BLaER1 treated with 17β-estradiol and CSF1 and Interleukin-3, amounts not matched to agents 10 nM and 100 nM (cell line): ENCODE data around the gene NDST1.

Source experiments
- H3K27ac ChIP-seq, 11 experiments: shearing (Covaris generic); formaldehyde crosslinking; 2 replicates each; pipeline ENCODE4 v1.8.1; 2022
- H3K27me3 ChIP-seq, 11 experiments: shearing (Covaris generic); formaldehyde crosslinking; 2 replicates each; pipeline ENCODE4 v1.8.1; 2022
- H3K36me3 ChIP-seq, 11 experiments: shearing (Covaris generic); formaldehyde crosslinking; 2 replicates each; pipeline ENCODE4 v1.8.1; 2022
- H3K4me1 ChIP-seq, 10 experiments: shearing (Covaris generic); formaldehyde crosslinking; 2 replicates each; pipeline ENCODE4 v1.8.1; 2022
- H3K4me2 ChIP-seq, 11 experiments: shearing (Covaris generic); formaldehyde crosslinking; 2 replicates each; pipeline ENCODE4 v1.8.1; 2022
- H3K4me3 ChIP-seq, 10 experiments: shearing (Covaris generic); formaldehyde crosslinking; 2 replicates each; pipeline ENCODE4 v1.8.1; 2022
- H3K9ac ChIP-seq, 11 experiments: shearing (Covaris generic); formaldehyde crosslinking; 2 replicates each; pipeline ENCODE4 v1.8.1; 2022
- H3K9me3 ChIP-seq, 11 experiments: shearing (Covaris generic); formaldehyde crosslinking; replicated peaks in 1 of 11; 2 replicates each; pipeline ENCODE4 v1.8.1; 2022
- H4K20me1 ChIP-seq, 11 experiments: shearing (Covaris generic); formaldehyde crosslinking; 2 replicates each; pipeline ENCODE4 v1.8.1; 2022
- Cebpa-rat ChIP-seq, 11 experiments: shearing (Covaris generic); IDR thresholded peaks; 2 replicates each; pipeline ENCODE4 v1.8.1; 2022

The NDST1 gene

GRCh38 chr5:150521522-150521817 lies 13.5 kb downstream of the NDST1 start:
- no peak overlapping the region for H3K27ac ChIP-seq
- no peak overlapping the region for H3K4me3 ChIP-seq
- no peaks in the 10 kb centered on the region for H3K9me3 ChIP-seq
- no peaks in the 10 kb centered on the region for H3K27me3 ChIP-seq
- peaks cover 49 to 100% (median 95%) of the 10 kb centered on the region in 11 experiments; a peak in 21 of 22 replicates for H4K20me1 ChIP-seq
- no peak overlapping the region for H3K4me2 ChIP-seq
- H3K4me1 ChIP-seq, result peaks cover 0 to 49% (median 38%) of the 10 kb centered on the region in 10 experiments; a peak in 17 of 20 replicates
- no peak for TF ChIP-seq Cebpa-rat (IDR thresholded peaks at IDR 0.05)
- no peak overlapping the region for H3K9ac ChIP-seq
- H3K36me3 ChIP-seq, result peaks cover 22 to 71% (median 43%) of the 10 kb centered on the region in 11 experiments

GRCh38 chr5:150521939-150522503 lies 14.1 kb downstream of the NDST1 start:
- H3K27ac ChIP-seq, result no peak overlapping the region
- H4K20me1 ChIP-seq, result peaks cover 49 to 100% (median 93%) of the 10 kb centered on the region in 11 experiments; a peak in 21 of 22 replicates
- peaks cover 25 to 77% (median 49%) of the 10 kb centered on the region in 11 experiments for H3K36me3 ChIP-seq
- peak overlapping the region in 6 of 11 experiments; percentile 3 to 54 (median 26); a peak in 9 of 22 replicates for H3K4me2 ChIP-seq
- no peak overlapping the region for H3K4me3 ChIP-seq
- H3K27me3 ChIP-seq, result no peaks in the 10 kb centered on the region
- 0 out of 22 replicates have a peak overlapping the region, but pooled peaks of 1 of the 11 experiments have one; percentile 41 for H3K9ac ChIP-seq
- H3K4me1 ChIP-seq, result peaks cover 0 to 43% (median 35%) of the 10 kb centered on the region in 10 experiments; a peak in 17 of 20 replicates
- H3K9me3 ChIP-seq, result no peaks in the 10 kb centered on the region
- no peak for TF ChIP-seq Cebpa-rat (IDR thresholded peaks at IDR 0.05)

- H3K27ac ChIP-seq, result peak overlapping the region in 2 of 11 experiments; percentile 14 to 25; a peak in 2 of 22 replicates
- no peaks in the 10 kb centered on the region for H3K27me3 ChIP-seq
- no peak for TF ChIP-seq Cebpa-rat (IDR thresholded peaks at IDR 0.05)
- no peaks in the 10 kb centered on the region for H3K9me3 ChIP-seq
- peaks cover 31 to 84% (median 56%) of the 10 kb centered on the region in 11 experiments for H3K36me3 ChIP-seq
- no peak overlapping the region for H3K4me3 ChIP-seq
- peak overlapping the region in 6 of 11 experiments; percentile 3 to 54 (median 26); a peak in 9 of 22 replicates for H3K4me2 ChIP-seq
- peak overlapping the region in 3 of 11 experiments; percentile 27 to 52 (median 41); a peak in 3 of 22 replicates for H3K9ac ChIP-seq
- H4K20me1 ChIP-seq, result peaks cover 47 to 100% (median 93%) of the 10 kb centered on the region in 11 experiments; a peak in 21 of 22 replicates
- peaks cover 0 to 36% (median 27%) of the 10 kb centered on the region in 10 experiments; a peak in 16 of 20 replicates for H3K4me1 ChIP-seq
These were observed 14.8 kb downstream of the NDST1 start for GRCh38 chr5:150522504-150523414.

GRCh38 chr5:150523472-150524350 lies 15.8 kb downstream of the NDST1 start:
- Histone ChIP-seq H4K20me1 (peaks cover 41 to 99% (median 86%) of the 10 kb centered on the region in 11 experiments; a peak in 21 of 22 replicates), H3K36me3 (peaks cover 35 to 87% (median 62%) of the 10 kb centered on the region in 11 experiments), H3K27ac (no peak overlapping the region)

GRCh38 chr5:150525163-150525562 lies 17.2 kb downstream of the NDST1 start:
- Histone ChIP-seq H3K27me3 (no peaks in the 10 kb centered on the region), H3K36me3 (peaks cover 31 to 87% (median 60%) of the 10 kb centered on the region in 11 experiments), H3K4me1 (peaks cover 0 to 22% (median 19%) of the 10 kb centered on the region in 10 experiments; a peak in 15 of 20 replicates), H3K4me3 (no peak overlapping the region), H3K9ac (peak overlapping the region in 2 of 11 experiments; percentile 4 to 15; a peak in 1 of 22 replicates), H3K9me3 (no peaks in the 10 kb centered on the region), H3K4me2 (no peak overlapping the region), H4K20me1 (peaks cover 43 to 96% (median 81%) of the 10 kb centered on the region in 11 experiments; a peak in 21 of 22 replicates), H3K27ac (peak overlapping the region in 1 of 11 experiments; percentile 9; a peak in 1 of 22 replicates)
- TF ChIP-seq Cebpa-rat (IDR thresholded peaks at IDR 0.05), result no peak

More at GRCh38 chr5:150523472-150524350, 15.8 kb downstream of the NDST1 start:
- no peak for TF ChIP-seq Cebpa-rat (IDR thresholded peaks at IDR 0.05)
- Histone ChIP-seq H3K4me1 (peaks cover 0 to 26% (median 20%) of the 10 kb centered on the region in 10 experiments; a peak in 15 of 20 replicates), H3K27me3 (no peaks in the 10 kb centered on the region), H3K9me3 (no peaks in the 10 kb centered on the region), H3K9ac (no peak overlapping the region; a peak in 1 of 22 replicates), H3K4me3 (no peak overlapping the region), H3K4me2 (0 out of 22 replicates have a peak overlapping the region, but pooled peaks of 1 of the 11 experiments have one; percentile 54)

GRCh38 chr5:150525781-150526180 lies 17.9 kb downstream of the NDST1 start:
- Histone ChIP-seq H3K4me1 (peaks cover 0 to 22% (median 19%) of the 10 kb centered on the region in 10 experiments; a peak in 15 of 20 replicates), H3K27me3 (no peaks in the 10 kb centered on the region), H3K4me2 (no peak overlapping the region), H3K4me3 (no peak overlapping the region), H3K9me3 (no peaks in the 10 kb centered on the region), H3K9ac (peak overlapping the region in 1 of 11 experiments; percentile 15; a peak in 1 of 22 replicates), H3K36me3 (peaks cover 29 to 87% (median 59%) of the 10 kb centered on the region in 11 experiments), H4K20me1 (peaks cover 40 to 96% (median 75%) of the 10 kb centered on the region in 11 experiments; a peak in 21 of 22 replicates), H3K27ac (no peak overlapping the region)
- no peak for TF ChIP-seq Cebpa-rat (IDR thresholded peaks at IDR 0.05)

- H3K36me3 ChIP-seq, result peaks cover 21 to 87% (median 56%) of the 10 kb centered on the region in 11 experiments
These were observed 19.1 kb downstream of the NDST1 start for GRCh38 chr5:150527038-150527437.

GRCh38 chr5:150527808-150528207 lies 19.9 kb downstream of the NDST1 start:
- H3K36me3 ChIP-seq, result peaks cover 27 to 88% (median 56%) of the 10 kb centered on the region in 11 experiments

More at GRCh38 chr5:150527038-150527437, 19.1 kb downstream of the NDST1 start:
- 0 out of 22 replicates have a peak overlapping the region, but pooled peaks of 1 of the 11 experiments have one; percentile 11 for H3K9ac ChIP-seq
- H4K20me1 ChIP-seq, result peaks cover 32 to 93% (median 73%) of the 10 kb centered on the region in 11 experiments; a peak in 21 of 22 replicates
- no peaks in the 10 kb centered on the region for H3K9me3 ChIP-seq
- peaks cover 0 to 17% (median 16%) of the 10 kb centered on the region in 10 experiments; a peak in 15 of 20 replicates for H3K4me1 ChIP-seq
- no peaks in the 10 kb centered on the region for H3K27me3 ChIP-seq
- H3K4me2 ChIP-seq, result no peak overlapping the region
- H3K27ac ChIP-seq, result no peak overlapping the region
- H3K4me3 ChIP-seq, result no peak overlapping the region
- TF ChIP-seq Cebpa-rat (IDR thresholded peaks at IDR 0.05), result no peak

More at GRCh38 chr5:150527808-150528207, 19.9 kb downstream of the NDST1 start:
- no peaks in the 10 kb centered on the region for H3K9me3 ChIP-seq
- peaks cover 0 to 9% (median 8%) of the 10 kb centered on the region in 10 experiments; a peak in 15 of 20 replicates for H3K4me1 ChIP-seq
- no peaks in the 10 kb centered on the region for H3K27me3 ChIP-seq
- H3K27ac ChIP-seq, result no peak overlapping the region
- H4K20me1 ChIP-seq, result peaks cover 31 to 90% (median 66%) of the 10 kb centered on the region in 11 experiments; a peak in 21 of 22 replicates
- no peak for TF ChIP-seq Cebpa-rat (IDR thresholded peaks at IDR 0.05)
- H3K4me3 ChIP-seq, result no peak overlapping the region
- H3K4me2 ChIP-seq, result no peak overlapping the region
- H3K9ac ChIP-seq, result no peak overlapping the region
